Frontal cortex (tissue), 4 donors: ENCODE measurements around the gene FAM217A. TPM values are rescaled to one million over a fixed set of nuclear protein-coding genes. Genes with fewer than 3 reads are reported as not detected.

ENCODE experiments used
- DNase-seq, 2 donors: peaks; one replicate each; pipeline ENCODE4 v3.0.0; 2012; ENCODE audit warnings: low spot score in 2 of 2
- FAIRE-seq: peaks from 2 replicates; lab custom pipeline; 2012; peaks lifted over from hg19 to GRCh38; lab: Jason Lieb, UNC
- total RNA-seq: library from RNA; depleted of rRNA; stranded (reverse); fragments of >200 nt; gene quantifications from one replicate; pipeline ENCODE4 v1.2.3, GENCODE V29; 2014
- donor health status: control.
- donor health status: control.
- donor health status: control.

Gene FAM217A
- total RNA-seq, 1 donor from 2014 or later: not detected

- DNase-seq: no peak
- no peak for FAIRE-seq
Observed at GRCh38 chr6:4028051-4028450, 50.9 kb downstream of the FAM217A start.

- FAIRE-seq (no peak), DNase-seq (no peak)
Observed at GRCh38 chr6:4025681-4026080, 53.3 kb downstream of the FAM217A start.

- FAIRE-seq: no peak
- DNase-seq: no peak
Observed at GRCh38 chr6:4023240-4023639, 55.7 kb downstream of the FAM217A start.

GRCh38 chr6:4021854-4022695 is 56.9 kb downstream of the FAM217A start:
- FAIRE-seq (no peak), DNase-seq (no peak)

GRCh38 chr6:4021133-4021853 is 57.6 kb downstream of the FAM217A start:
- DNase-seq: peak; percentile 76 to 82
- FAIRE-seq: no peak

GRCh38 chr6:4020822-4021132 is 58.2 kb downstream of the FAM217A start:
- FAIRE-seq: no peak
- no peak for DNase-seq

GRCh38 chr6:4018924-4019236 is 60.1 kb downstream of the FAM217A start:
- no peak for DNase-seq
- FAIRE-seq: no peak

Other genes with a start within 250 kb of the FAM217A start
- 22.0 TPM for gene FAM50B, start 229.8 kb downstream of the FAM217A start, total RNA-seq
- 24.1 TPM for gene ECI2, start 56.4 kb upstream of the FAM217A start, total RNA-seq